NCI-H1105 (cell line): ENCODE results near the gene INSYN2B.

Experiments
- DNase-seq: peaks from one replicate; lab custom pipeline; 2025; lab: John Stamatoyannopoulos, UW

INSYN2B gene

GRCh38 chr5:169889572-169889971, 90.7 kb downstream of the INSYN2B start:
- no peak for DNase-seq

- DNase-seq, result no peak
Observed at GRCh38 chr5:169886677-169887076, 93.6 kb downstream of the INSYN2B start.

GRCh38 chr5:169886033-169886432, 94.3 kb downstream of the INSYN2B start:
- DNase-seq, result no peak

GRCh38 chr5:169881702-169882303, 98.5 kb downstream of the INSYN2B start:
- no peak for DNase-seq

GRCh38 chr5:169880785-169881184, 99.5 kb downstream of the INSYN2B start:
- DNase-seq, result no peak

GRCh38 chr5:169880012-169880663, 100.2 kb downstream of the INSYN2B start:
- no peak for DNase-seq

- DNase-seq, result no peak
Observed at GRCh38 chr5:169876386-169876785, 103.9 kb downstream of the INSYN2B start.

- DNase-seq, result no peak
Observed at GRCh38 chr5:169875731-169876130, 104.6 kb downstream of the INSYN2B start.

GRCh38 chr5:169875091-169875728, 105.1 kb downstream of the INSYN2B start:
- DNase-seq, result no peak

- no peak for DNase-seq
Observed at GRCh38 chr5:169874621-169875020, 105.7 kb downstream of the INSYN2B start.

- no peak for DNase-seq
Observed at GRCh38 chr5:169873642-169874041, 106.7 kb downstream of the INSYN2B start.

GRCh38 chr5:169871826-169872490, 108.3 kb downstream of the INSYN2B start:
- no peak for DNase-seq

GRCh38 chr5:169870211-169870610, 110.1 kb downstream of the INSYN2B start:
- no peak for DNase-seq

GRCh38 chr5:169869066-169869465, 111.2 kb downstream of the INSYN2B start:
- DNase-seq, result no peak

- DNase-seq, result no peak
Observed at GRCh38 chr5:169867347-169867746, 112.9 kb downstream of the INSYN2B start.

GRCh38 chr5:169864483-169864882, 115.8 kb downstream of the INSYN2B start:
- no peak for DNase-seq

- DNase-seq, result no peak
Observed at GRCh38 chr5:169862391-169862811, 117.9 kb downstream of the INSYN2B start.

GRCh38 chr5:169861934-169862333, 118.4 kb downstream of the INSYN2B start:
- no peak for DNase-seq

GRCh38 chr5:169861433-169861832, 118.9 kb downstream of the INSYN2B start:
- DNase-seq, result no peak

- DNase-seq, result no peak
Observed at GRCh38 chr5:169860585-169860984, 119.7 kb downstream of the INSYN2B start.

- DNase-seq, result no peak
Observed at GRCh38 chr5:169856571-169856970, 123.7 kb downstream of the INSYN2B start.

GRCh38 chr5:169851321-169851850, 128.9 kb downstream of the INSYN2B start:
- DNase-seq, result no peak

GRCh38 chr5:169850409-169850808, 129.9 kb downstream of the INSYN2B start:
- no peak for DNase-seq
